Neural progenitor cell (in vitro differentiated cells): ENCODE results near the gene PTPN5. TPM values are rescaled to one million over a fixed set of nuclear protein-coding genes. Genes with fewer than 3 reads are reported as not detected.

Experiments used
- DNase-seq: peaks from one replicate; pipeline ENCODE4 v3.0.0-alpha.2; 2016; ENCODE audit warnings: low spot score
- H2AFZ ChIP-seq: fragments of 200-600 bp; sonication (generic); replicated peaks from 2 replicates; pipeline ENCODE4 v1.6.1; 2016; ENCODE audit warnings: antibody characterized with exemption
- H3F3A ChIP-seq: fragments of 200-600 bp; sonication (generic); 2 replicates; pipeline ENCODE4 v1.6.1; 2016; ENCODE audit warnings: antibody characterized with exemption, low read depth
- H3K27ac ChIP-seq: fragments of 200-600 bp; sonication (generic); 2 replicates; pipeline ENCODE4 v1.5.1; 2016; ENCODE audit warnings: mild to moderate bottlenecking
- H3K27me3 ChIP-seq: fragments of 200-600 bp; sonication (generic); 2 replicates; pipeline ENCODE4 v1.6.1; 2016; ENCODE audit warnings: mild to moderate bottlenecking, moderate library complexity
- H3K36me3 ChIP-seq: fragments of 200-600 bp; sonication (generic); 2 replicates; pipeline ENCODE4 v1.5.1; 2016
- H3K4me1 ChIP-seq: fragments of 200-600 bp; sonication (generic); 2 replicates; pipeline ENCODE4 v1.6.1; 2016; ENCODE audit warnings: mixed run types
- H3K4me2 ChIP-seq: fragments of 200-600 bp; sonication (generic); 2 replicates; pipeline ENCODE4 v1.6.1; 2016
- H3K4me3 ChIP-seq: fragments of 200-600 bp; sonication (generic); 2 replicates; pipeline ENCODE4 v1.5.1; 2016
- H3K79me2 ChIP-seq: fragments of 200-600 bp; sonication (generic); 2 replicates; pipeline ENCODE4 v1.6.1; 2016; ENCODE audit warnings: low read depth
- H3K9ac ChIP-seq: fragments of 200-600 bp; sonication (generic); 2 replicates; pipeline ENCODE4 v1.6.1; 2016
- H3K9me3 ChIP-seq: fragments of 200-600 bp; sonication (generic); 2 replicates; pipeline ENCODE4 v1.5.1; 2016; ENCODE audit warnings: low read depth
- H4K20me1 ChIP-seq: fragments of 200-600 bp; sonication (generic); 2 replicates; pipeline ENCODE4 v1.6.1; 2016; ENCODE audit warnings: low read depth
- H3K27ac Mint-ChIP-seq: 3 replicates; pipeline ENCODE4 v1.8.0; 2021; ENCODE audit warnings: mixed read lengths
- H3K27me3 Mint-ChIP-seq: 2 replicates; pipeline ENCODE4 v1.8.0; 2022; ENCODE audit warnings: low read depth, mild to moderate bottlenecking, inconsistent platforms, moderate library complexity, mixed read lengths; ENCODE audit not compliant: insufficient read depth
- H3K36me3 Mint-ChIP-seq: 3 replicates; pipeline ENCODE4 v1.8.0; 2021; ENCODE audit warnings: mixed read lengths
- H3K4me1 Mint-ChIP-seq: 3 replicates; pipeline ENCODE4 v1.8.0; 2021; ENCODE audit warnings: mixed read lengths
- H3K4me3 Mint-ChIP-seq: 3 replicates; pipeline ENCODE4 v1.8.0; 2021; ENCODE audit warnings: mild to moderate bottlenecking, moderate library complexity, mixed read lengths
- H3K9me3 Mint-ChIP-seq: 3 replicates; pipeline ENCODE4 v1.8.0; 2020; ENCODE audit warnings: mixed read lengths
- CTCF ChIP-seq: fragments of 200-600 bp; sonication (generic); IDR thresholded peaks from 2 replicates; pipeline ENCODE4 v1.5.1; 2017; ENCODE audit warnings: antibody characterized with exemption, mild to moderate bottlenecking
- EZH2 ChIP-seq: fragments of 200-600 bp; sonication (generic); IDR thresholded peaks from 2 replicates; pipeline ENCODE4 v1.6.1; 2017; ENCODE audit warnings: antibody characterized with exemption, mild to moderate bottlenecking, moderate library complexity
- EZH2phosphoT487 ChIP-seq: fragments of 200-600 bp; sonication (generic); IDR thresholded peaks from 2 replicates; pipeline ENCODE4 v1.6.1; 2017; ENCODE audit warnings: antibody characterized with exemption
- total RNA-seq: library from RNA; depleted of rRNA; stranded (reverse); fragments of >200 nt; gene quantifications from 2 replicates; pipeline ENCODE4 v1.2.3, GENCODE V29; 2015; ENCODE audit warnings: low replicate concordance

The PTPN5 gene
- total RNA-seq, 1 donor from 2014 or later = 8.5 TPM

GRCh38 chr11:18704698-18705097, 86.9 kb downstream of the PTPN5 start:
- TF ChIP-seq CTCF (no peak), EZH2 (no peak), EZH2phosphoT487 (no peak)
- H3K4me3 ChIP-seq = no peak overlapping the region
- H2AFZ ChIP-seq = no peak overlapping the region
- no peaks in the 10 kb centered on the region for H3F3A ChIP-seq
- peaks cover 13% of the 10 kb centered on the region for H3K4me1 Mint-ChIP-seq
- H3K9me3 Mint-ChIP-seq = no peaks in the 10 kb centered on the region
- H3K27me3 Mint-ChIP-seq = peaks cover 9% of the 10 kb centered on the region
- no peak overlapping the region for H3K9ac ChIP-seq
- H3K36me3 Mint-ChIP-seq = no peaks in the 10 kb centered on the region
- H3K27me3 ChIP-seq = peaks cover 55% of the 10 kb centered on the region
- H3K36me3 ChIP-seq = no peaks in the 10 kb centered on the region
- no peak overlapping the region for H3K4me3 Mint-ChIP-seq
- no peak overlapping the region for H3K4me2 ChIP-seq
- H3K4me1 ChIP-seq = no peaks in the 10 kb centered on the region
- no peaks in the 10 kb centered on the region for H3K9me3 ChIP-seq
- no peaks in the 10 kb centered on the region for H3K79me2 ChIP-seq
- no peaks in the 10 kb centered on the region for H4K20me1 ChIP-seq
- DNase-seq = no peak
- H3K27ac Mint-ChIP-seq = peak overlapping the region; percentile 44
- H3K27ac ChIP-seq = no peak overlapping the region

GRCh38 chr11:18704045-18704645, 87.5 kb downstream of the PTPN5 start:
- Mint-ChIP-seq H3K4me1 (peaks cover 18% of the 10 kb centered on the region), H3K4me3 (no peak overlapping the region)
- no peak for TF ChIP-seq EZH2phosphoT487
- no peak for TF ChIP-seq EZH2
- TF ChIP-seq CTCF = no peak

GRCh38 chr11:18703001-18703763, 88.4 kb downstream of the PTPN5 start:
- H3K79me2 ChIP-seq = no peaks in the 10 kb centered on the region
- H3K9ac ChIP-seq = no peak overlapping the region
- no peak overlapping the region for H2AFZ ChIP-seq
- no peaks in the 10 kb centered on the region for H3K9me3 ChIP-seq
- Mint-ChIP-seq H3K27me3 (peaks cover 12% of the 10 kb centered on the region), H3K27ac (no peak overlapping the region), H3K36me3 (no peaks in the 10 kb centered on the region), H3K4me3 (no peak overlapping the region), H3K4me1 (peaks cover 19% of the 10 kb centered on the region), H3K9me3 (no peaks in the 10 kb centered on the region)
- peak; percentile 23 for DNase-seq
- peaks cover 2% of the 10 kb centered on the region for H4K20me1 ChIP-seq
- H3K4me2 ChIP-seq = peak overlapping the region; percentile 23
- H3K4me3 ChIP-seq = no peak overlapping the region
- H3K4me1 ChIP-seq = peaks cover 4% of the 10 kb centered on the region
- H3K27me3 ChIP-seq = peaks cover 49% of the 10 kb centered on the region
- H3F3A ChIP-seq = no peaks in the 10 kb centered on the region
- TF ChIP-seq EZH2phosphoT487 (peak; percentile 59), CTCF (no peak)
- no peak overlapping the region for H3K27ac ChIP-seq
- H3K36me3 ChIP-seq = no peaks in the 10 kb centered on the region

More at GRCh38 chr11:18704045-18704645, 87.5 kb downstream of the PTPN5 start:
- Mint-ChIP-seq H3K9me3 (no peaks in the 10 kb centered on the region), H3K27ac (no peak overlapping the region), H3K27me3 (peaks cover 12% of the 10 kb centered on the region), H3K36me3 (no peaks in the 10 kb centered on the region)
- no peaks in the 10 kb centered on the region for H3K9me3 ChIP-seq
- peaks cover 55% of the 10 kb centered on the region for H3K27me3 ChIP-seq
- no peaks in the 10 kb centered on the region for H4K20me1 ChIP-seq
- no peaks in the 10 kb centered on the region for H3F3A ChIP-seq
- no peaks in the 10 kb centered on the region for H3K36me3 ChIP-seq
- no peaks in the 10 kb centered on the region for H3K79me2 ChIP-seq
- H3K4me2 ChIP-seq = no peak overlapping the region
- H3K4me1 ChIP-seq = peaks cover 4% of the 10 kb centered on the region
- H3K4me3 ChIP-seq = no peak overlapping the region
- DNase-seq = no peak
- no peak overlapping the region for H3K27ac ChIP-seq
- no peak overlapping the region for H2AFZ ChIP-seq
- no peak overlapping the region for H3K9ac ChIP-seq
